Central memory CD8-positive, alpha-beta T cell (primary cell): ENCODE measurements around the gene RPS6KA2.

Experiments
- ATAC-seq: fragments of 150-1000 bp; cut with Tn5 transposase; replicated peaks from 2 replicates; pipeline ENCODE4 v1.10.0; 2022; ENCODE audit warnings: mild to moderate bottlenecking, moderate FRiP score, moderate number of reproducible peaks; ENCODE audit not compliant: poor library complexity, severe bottlenecking; ENCODE audit errors: extremely low read depth
- DNase-seq, 2 donors: peaks; one replicate each; pipeline ENCODE4 v3.0.0; 2021; ENCODE audit warnings: low spot score in 2 of 2
- H3K27ac Mint-ChIP-seq: one replicate; pipeline ENCODE4 v1.8.0; 2022; ENCODE audit warnings: low read depth, mild to moderate bottlenecking, moderate library complexity, mixed read lengths
- H3K27me3 Mint-ChIP-seq: one replicate; pipeline ENCODE4 v1.8.0; 2022; ENCODE audit warnings: mixed read lengths
- H3K36me3 Mint-ChIP-seq: one replicate; pipeline ENCODE4 v1.8.0; 2022; ENCODE audit warnings: mild to moderate bottlenecking, moderate library complexity, mixed read lengths; ENCODE audit not compliant: insufficient read depth
- H3K4me1 Mint-ChIP-seq: one replicate; pipeline ENCODE4 v1.8.0; 2022; ENCODE audit warnings: mixed read lengths
- H3K4me3 Mint-ChIP-seq: one replicate; pipeline ENCODE4 v1.8.0; 2022; ENCODE audit warnings: mild to moderate bottlenecking, moderate library complexity, mixed read lengths
- H3K9me3 Mint-ChIP-seq: one replicate; pipeline ENCODE4 v1.8.0; 2022; ENCODE audit warnings: mixed read lengths

Gene RPS6KA2

DNA sequence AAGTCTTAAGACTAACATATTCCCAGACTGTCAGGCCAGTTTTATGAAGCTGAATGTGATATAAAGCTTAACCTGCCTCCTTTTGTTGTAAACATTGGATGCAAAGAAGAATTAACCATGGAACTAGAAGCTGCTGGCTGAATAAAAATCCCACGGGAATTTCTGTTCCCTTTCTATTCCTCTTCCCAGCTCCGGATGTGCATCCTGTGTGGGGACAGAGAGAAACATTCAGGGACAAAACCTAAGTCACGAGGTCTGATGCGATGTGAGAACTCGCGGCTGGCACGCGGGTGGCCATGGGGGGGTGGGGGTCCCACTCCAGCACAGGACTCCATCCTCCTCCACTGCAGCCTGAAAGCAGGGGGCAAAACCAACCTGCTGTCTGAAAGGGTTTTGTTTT lies 72.7 kb downstream of the RPS6KA2 start:
- Mint-ChIP-seq H3K4me1 (no peaks in the 10 kb centered on the region), H3K27ac (no peak overlapping the region), H3K36me3 (no peaks in the 10 kb centered on the region), H3K27me3 (peaks cover 27% of the 10 kb centered on the region), H3K9me3 (no peaks in the 10 kb centered on the region), H3K4me3 (no peak overlapping the region)
- DNase-seq (no peak), ATAC-seq (no peak)

DNA sequence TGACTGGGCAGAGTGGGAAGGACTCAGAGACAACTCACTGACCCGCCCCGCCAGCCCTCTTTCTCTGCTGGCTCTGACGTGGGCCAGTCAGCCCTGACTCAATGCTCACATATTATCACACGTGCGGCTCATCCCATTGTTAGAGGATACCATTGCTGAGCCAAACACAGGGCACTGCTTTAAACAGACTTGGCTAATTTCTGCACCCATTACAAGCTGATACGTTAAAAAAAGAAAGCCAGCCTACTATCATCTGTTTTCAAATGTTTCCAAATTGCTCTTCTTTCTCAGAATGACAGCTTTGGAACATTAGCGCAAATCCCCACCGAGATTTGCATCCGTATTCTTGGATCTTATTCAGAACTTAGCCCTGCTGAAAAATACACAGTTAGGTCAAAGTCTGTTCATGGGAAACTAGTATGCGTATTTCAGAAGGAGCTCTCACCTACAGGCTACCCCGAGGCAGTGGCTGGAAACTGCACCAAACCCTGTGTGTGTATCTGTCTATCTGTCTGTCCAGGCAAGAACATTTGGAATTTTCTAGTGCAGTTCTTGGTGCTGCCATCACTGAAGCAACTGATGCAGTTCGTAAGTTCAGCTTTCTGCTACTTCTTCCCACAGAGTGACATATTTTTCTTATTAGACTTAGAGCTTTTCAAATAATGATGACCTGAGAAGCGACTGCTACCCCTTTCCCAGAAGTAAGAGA lies 73.3 kb downstream of the RPS6KA2 start:
- DNase-seq (no peak), ATAC-seq (no peak)
- no peaks in the 10 kb centered on the region for H3K9me3 Mint-ChIP-seq
- H3K27me3 Mint-ChIP-seq, result peaks cover 27% of the 10 kb centered on the region
- no peak overlapping the region for H3K27ac Mint-ChIP-seq
- H3K4me3 Mint-ChIP-seq, result no peak overlapping the region
- no peaks in the 10 kb centered on the region for H3K4me1 Mint-ChIP-seq
- H3K36me3 Mint-ChIP-seq, result no peaks in the 10 kb centered on the region

DNA sequence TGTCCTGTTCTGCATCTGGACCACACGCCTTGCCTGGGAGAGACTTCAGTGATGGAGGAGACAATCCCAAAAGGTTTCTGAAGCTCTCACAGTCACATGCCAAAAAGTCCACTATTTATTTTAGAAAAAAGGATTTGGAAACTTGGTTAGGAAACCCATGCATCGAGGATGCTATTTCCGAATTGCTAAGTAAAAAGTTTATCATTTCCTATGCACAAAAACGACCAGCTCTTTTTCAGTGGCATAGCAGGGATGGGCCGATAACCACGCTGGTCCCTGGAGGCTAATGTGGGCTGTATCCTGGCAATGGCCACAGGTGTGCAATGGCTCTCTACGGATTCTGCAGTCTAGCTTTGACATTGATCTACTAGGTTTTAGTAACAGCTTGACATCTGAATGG lies 74.5 kb downstream of the RPS6KA2 start:
- ATAC-seq (no peak), DNase-seq (no peak)
- Mint-ChIP-seq H3K4me3 (no peak overlapping the region), H3K9me3 (no peaks in the 10 kb centered on the region), H3K27me3 (peaks cover 35% of the 10 kb centered on the region), H3K36me3 (no peaks in the 10 kb centered on the region), H3K27ac (no peak overlapping the region), H3K4me1 (no peaks in the 10 kb centered on the region)

DNA sequence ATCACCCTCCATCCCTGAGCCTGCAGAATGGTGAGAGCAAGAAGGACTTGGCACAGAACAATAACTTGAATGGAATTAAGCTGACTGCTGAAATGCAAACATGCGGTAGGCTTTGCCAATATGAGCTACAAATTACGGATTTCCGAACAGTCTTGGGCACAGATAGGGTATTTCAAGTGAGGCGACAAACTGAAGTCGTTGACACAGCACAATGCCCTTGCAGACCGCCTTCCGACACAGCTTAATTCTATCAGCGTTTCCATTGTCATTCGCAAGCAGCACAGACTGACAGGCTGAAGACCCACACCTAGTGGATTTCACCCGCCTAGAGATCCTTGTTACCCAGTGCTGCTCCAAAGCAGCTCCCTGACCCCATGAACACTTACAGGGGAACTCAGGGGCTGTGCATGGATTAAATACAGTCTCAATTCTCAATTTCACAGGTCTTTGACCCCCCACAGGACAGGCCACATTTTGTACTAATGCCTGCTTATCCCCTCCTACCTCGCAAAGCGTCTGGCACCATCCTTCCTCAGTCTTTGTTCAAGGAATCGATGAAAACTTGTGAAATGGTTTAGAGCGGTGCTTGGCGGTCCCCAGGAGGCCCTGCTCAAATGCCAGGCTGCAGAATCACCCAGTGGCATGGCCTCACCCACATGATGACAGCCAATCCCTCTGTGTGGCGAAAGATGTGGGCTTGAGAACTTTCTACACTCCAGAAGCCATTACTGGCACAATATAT lies 75.1 kb downstream of the RPS6KA2 start:
- Mint-ChIP-seq H3K27ac (no peak overlapping the region), H3K27me3 (peaks cover 37% of the 10 kb centered on the region), H3K4me1 (no peaks in the 10 kb centered on the region), H3K36me3 (no peaks in the 10 kb centered on the region), H3K4me3 (no peak overlapping the region), H3K9me3 (no peaks in the 10 kb centered on the region)
- DNase-seq (no peak), ATAC-seq (no peak)

DNA sequence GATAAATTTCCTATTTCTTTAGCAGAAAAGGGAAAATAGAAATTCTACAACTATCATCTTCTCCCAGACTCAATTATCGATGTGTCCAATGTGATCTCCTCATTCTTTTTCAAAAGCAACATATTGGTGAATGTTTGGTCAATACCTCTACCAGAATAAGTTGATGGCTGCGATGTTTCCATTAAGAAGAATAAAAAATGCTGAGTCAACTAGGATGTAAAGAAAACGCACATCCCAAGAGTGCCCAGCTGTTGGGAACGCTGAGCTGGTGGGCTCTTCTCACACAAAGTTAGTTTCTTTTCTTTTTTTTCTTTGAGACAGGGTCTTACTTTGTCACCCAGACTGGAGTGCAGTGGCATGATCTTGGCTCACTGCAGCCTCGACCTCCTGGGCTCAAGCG lies 80.4 kb downstream of the RPS6KA2 start:
- H3K9me3 Mint-ChIP-seq, result no peaks in the 10 kb centered on the region
- H3K27me3 Mint-ChIP-seq, result peaks cover 17% of the 10 kb centered on the region
- H3K4me1 Mint-ChIP-seq, result peaks cover 8% of the 10 kb centered on the region
- H3K27ac Mint-ChIP-seq, result no peak overlapping the region
- H3K36me3 Mint-ChIP-seq, result no peaks in the 10 kb centered on the region
- DNase-seq (no peak), ATAC-seq (no peak)
- H3K4me3 Mint-ChIP-seq, result no peak overlapping the region

DNA sequence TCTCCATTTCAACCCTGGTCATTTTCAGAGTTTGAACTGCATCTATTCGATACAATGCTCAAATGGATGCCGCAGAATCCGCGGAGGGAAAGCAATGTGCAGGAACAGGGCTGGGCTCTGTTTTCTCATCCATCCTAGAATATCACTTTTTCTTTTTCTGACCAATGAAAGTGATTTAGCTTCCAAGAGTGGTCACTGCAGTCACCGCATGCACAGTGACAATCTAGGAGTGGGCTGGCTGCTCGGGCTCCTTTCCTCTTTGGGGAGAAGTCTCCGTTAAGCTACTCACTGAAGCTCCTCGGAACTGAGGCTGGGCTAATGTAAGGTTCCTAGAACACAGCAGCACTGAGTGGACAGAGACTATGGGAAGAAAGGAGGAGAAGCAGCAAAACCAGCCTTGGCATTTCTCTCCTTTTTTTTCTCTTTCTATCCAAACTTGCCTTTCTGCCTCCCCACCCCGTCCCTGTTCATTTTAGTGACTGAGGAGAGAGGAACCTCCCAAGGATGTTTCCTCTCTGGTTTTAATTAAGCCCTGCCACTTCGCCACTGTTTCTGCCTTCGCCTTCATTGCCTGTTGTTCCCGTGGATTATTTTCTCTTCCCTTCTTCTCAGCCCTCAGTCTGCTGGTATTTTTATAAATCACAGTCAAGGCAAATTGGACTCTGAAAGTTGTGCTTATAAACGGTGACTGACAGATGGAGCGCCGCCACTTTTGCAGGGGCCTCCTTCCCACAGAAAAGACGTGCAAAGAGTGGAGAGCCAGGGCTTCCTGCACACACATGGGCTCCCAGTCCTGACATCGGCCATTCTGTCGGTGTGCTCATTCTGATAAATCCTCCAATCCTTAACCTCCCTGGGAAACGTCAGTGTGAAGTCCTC lies 81.7 kb downstream of the RPS6KA2 start:
- Mint-ChIP-seq H3K27me3 (peaks cover 17% of the 10 kb centered on the region), H3K4me3 (no peak overlapping the region), H3K4me1 (peaks cover 21% of the 10 kb centered on the region), H3K27ac (no peak overlapping the region), H3K36me3 (no peaks in the 10 kb centered on the region), H3K9me3 (no peaks in the 10 kb centered on the region)
- ATAC-seq (no peak), DNase-seq (no peak)

DNA sequence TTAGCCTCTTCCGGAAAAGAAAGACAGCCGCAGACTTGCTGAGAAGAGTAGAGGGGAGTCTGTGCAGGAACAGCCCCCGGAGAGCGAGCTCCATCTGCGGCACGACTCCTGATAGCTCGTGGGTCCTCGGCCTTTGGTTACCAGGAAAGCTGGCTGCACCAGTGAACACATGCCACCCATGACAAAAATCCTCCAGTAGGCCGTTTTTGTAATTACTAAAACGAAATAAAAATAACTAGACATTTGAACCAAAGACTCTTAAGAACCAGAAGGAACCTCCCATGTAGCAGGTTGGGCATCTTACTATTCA lies 82.8 kb downstream of the RPS6KA2 start:
- H3K36me3 Mint-ChIP-seq, result no peaks in the 10 kb centered on the region
- DNase-seq (no peak), ATAC-seq (no peak)
- H3K27ac Mint-ChIP-seq, result no peak overlapping the region
- no peak overlapping the region for H3K4me3 Mint-ChIP-seq
- H3K9me3 Mint-ChIP-seq, result no peaks in the 10 kb centered on the region
- peaks cover 17% of the 10 kb centered on the region for H3K27me3 Mint-ChIP-seq
- H3K4me1 Mint-ChIP-seq, result peaks cover 25% of the 10 kb centered on the region

DNA sequence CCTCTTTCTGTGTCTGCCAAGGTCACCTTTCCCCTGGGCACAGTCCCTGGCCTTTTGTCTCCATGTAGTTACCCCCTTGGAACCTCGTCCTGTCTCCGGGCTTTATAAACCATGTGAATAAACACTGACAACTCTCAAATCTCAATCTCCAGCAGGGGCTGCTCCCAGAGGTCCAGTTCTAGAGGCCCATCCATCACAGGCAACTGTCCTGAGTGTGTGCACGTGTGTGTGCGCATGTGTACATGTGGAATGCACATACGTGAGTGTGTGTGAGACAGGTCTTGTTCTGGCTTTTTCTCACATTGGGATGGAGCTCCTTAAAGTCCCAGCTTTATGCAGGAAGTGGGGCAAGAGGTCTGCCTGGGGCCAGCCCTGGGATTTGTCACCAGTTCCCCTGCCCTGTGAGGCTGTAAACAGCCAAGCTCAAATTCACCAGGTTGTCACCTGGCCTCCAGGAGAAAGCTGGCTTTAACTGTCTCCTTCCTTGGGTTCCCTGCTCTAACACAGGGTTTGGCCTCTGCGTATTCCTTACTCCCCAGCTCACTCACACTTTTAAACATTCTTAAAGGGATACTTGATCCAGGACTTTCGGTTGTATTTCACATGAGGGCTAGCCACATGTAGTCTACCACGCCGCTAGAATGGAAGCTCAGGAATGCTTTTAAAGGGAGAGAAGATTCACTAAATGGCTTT lies 83.3 kb downstream of the RPS6KA2 start:
- H3K4me1 Mint-ChIP-seq, result peaks cover 27% of the 10 kb centered on the region
- H3K9me3 Mint-ChIP-seq, result no peaks in the 10 kb centered on the region
- ATAC-seq (no peak), DNase-seq (no peak)
- no peak overlapping the region for H3K27ac Mint-ChIP-seq
- H3K4me3 Mint-ChIP-seq, result no peak overlapping the region
- peaks cover 17% of the 10 kb centered on the region for H3K27me3 Mint-ChIP-seq
- H3K36me3 Mint-ChIP-seq, result no peaks in the 10 kb centered on the region

DNA sequence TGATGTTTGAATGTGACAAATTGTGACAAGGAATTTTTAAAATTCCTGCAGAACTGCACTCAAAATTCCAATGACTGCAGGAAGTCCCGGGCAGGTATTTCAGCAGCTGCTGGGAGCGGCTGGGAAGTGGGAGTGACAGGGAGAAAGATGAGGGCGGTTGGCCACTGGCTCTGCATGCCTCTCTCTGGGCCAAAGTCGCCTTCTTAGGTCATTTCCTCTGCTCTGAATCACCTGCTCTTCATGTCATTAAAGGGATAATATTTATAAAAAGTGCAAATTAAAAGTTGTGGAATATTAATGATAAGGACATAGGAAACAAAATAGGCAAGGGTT lies 84.5 kb downstream of the RPS6KA2 start:
- no peak for DNase-seq
- Mint-ChIP-seq H3K27ac (peak overlapping the region; percentile 92), H3K4me3 (no peak overlapping the region), H3K36me3 (peaks cover 2% of the 10 kb centered on the region), H3K27me3 (peaks cover 8% of the 10 kb centered on the region), H3K9me3 (no peaks in the 10 kb centered on the region), H3K4me1 (peaks cover 33% of the 10 kb centered on the region)
- no peak for ATAC-seq

DNA sequence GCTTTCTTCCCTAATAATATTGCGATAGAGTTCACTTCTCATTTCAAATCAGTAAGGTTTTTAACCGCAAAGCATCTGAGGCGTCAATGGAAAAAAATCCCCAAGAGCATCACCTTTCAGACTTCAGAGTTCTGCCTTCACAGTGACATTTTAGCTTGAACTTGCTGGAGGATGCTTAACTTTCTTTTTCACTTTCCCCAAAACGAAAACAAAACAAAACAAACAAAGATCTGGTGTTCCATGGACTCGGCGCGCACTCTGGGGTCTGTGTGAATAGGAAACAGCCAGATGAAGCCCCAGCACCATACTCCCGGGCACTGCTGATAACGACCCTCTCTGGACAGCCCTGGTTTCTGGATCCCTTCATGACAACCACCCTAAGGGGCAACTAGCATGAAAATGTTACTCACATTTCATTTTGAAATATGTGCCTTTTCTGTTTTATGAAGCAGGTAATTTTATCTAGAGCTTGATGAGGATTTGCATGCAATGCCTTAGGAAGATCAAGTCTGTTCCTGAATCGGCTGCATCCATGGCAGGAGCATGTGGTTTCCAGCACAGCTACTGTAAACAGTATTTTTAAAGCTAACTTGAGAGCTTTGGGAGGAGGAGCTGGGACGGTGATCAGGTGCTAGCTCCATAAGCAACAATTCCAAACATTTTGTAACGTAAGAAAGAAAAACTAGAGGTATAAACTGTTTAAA lies 85.0 kb downstream of the RPS6KA2 start:
- ATAC-seq, result peak; percentile 27
- H3K4me3 Mint-ChIP-seq, result peak overlapping the region; percentile 84
- peaks cover 3% of the 10 kb centered on the region for H3K27me3 Mint-ChIP-seq
- H3K4me1 Mint-ChIP-seq, result peaks cover 33% of the 10 kb centered on the region
- peak overlapping the region; percentile 92 for H3K27ac Mint-ChIP-seq
- no peak for DNase-seq
- H3K36me3 Mint-ChIP-seq, result peaks cover 2% of the 10 kb centered on the region
- no peaks in the 10 kb centered on the region for H3K9me3 Mint-ChIP-seq

DNA sequence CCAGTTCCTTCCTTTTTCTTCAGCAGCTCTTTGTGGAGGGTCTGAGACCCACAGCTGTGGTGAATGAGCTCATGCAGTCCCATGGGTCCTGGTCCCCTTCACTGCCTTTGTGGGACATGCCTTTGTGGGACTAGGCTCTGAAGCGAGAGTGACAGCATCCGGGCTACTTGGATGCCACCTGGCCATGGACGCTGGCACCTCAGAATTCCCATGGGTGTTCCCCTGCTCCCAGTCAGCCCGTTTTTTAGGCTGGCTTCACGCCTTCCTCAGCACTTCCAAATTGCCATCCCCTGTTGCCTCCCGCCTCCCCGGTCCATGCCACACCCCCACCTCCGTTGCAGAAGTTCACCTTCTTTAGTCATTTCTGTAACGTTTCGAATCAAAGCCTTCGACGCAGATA lies 85.7 kb downstream of the RPS6KA2 start:
- Mint-ChIP-seq H3K9me3 (no peaks in the 10 kb centered on the region), H3K4me1 (peaks cover 33% of the 10 kb centered on the region), H3K4me3 (peak overlapping the region; percentile 84), H3K27ac (peak overlapping the region; percentile 92), H3K36me3 (peaks cover 2% of the 10 kb centered on the region), H3K27me3 (no peaks in the 10 kb centered on the region)
- DNase-seq, result no peak
- no peak for ATAC-seq
